ENCODE data around the gene EFCAB6. TPM values are rescaled to one million over a fixed set of nuclear protein-coding genes. Genes with fewer than 3 reads are reported as not detected.

The EFCAB6 gene
- total RNA-seq, 1 experiment from 2014 or later, result 0.40 TPM

DNA sequence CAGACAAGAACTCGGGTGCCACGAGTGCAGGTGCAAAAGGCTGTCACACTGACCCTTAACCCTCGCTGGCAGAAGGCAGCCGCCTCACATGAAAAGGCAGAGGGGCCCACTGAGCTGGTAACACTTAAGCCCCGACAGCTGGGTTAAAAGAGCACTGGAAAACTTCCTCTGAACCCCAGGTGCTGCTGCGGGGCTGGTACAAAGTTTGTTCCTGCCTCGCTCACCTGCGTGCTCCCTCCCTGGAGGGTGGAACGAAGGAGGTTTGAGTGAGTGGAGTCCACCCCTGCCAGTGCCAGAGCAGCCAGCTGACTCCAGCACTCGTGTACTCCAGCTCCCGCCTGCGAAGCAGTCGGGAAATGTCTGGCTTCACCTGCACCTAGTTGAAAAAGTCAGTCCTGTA, 37.6 kb upstream of the EFCAB6 start:
- ChIA-PET CTCF (interaction anchor here (0.7 to 0.9 kb wide), 3 partner anchors 28 to 442 kb away, joined by 3 read pairs; no protein-coding TSS in a partner anchor), POLR2A (no interaction called here)
- DNase-seq (ENCODE audit: unreplicated experiment), result no peak
- H3K9me3 Mint-ChIP-seq (ENCODE audit: unreplicated experiment), result no peaks in the 10 kb centered on the region
- H3K27ac Mint-ChIP-seq (ENCODE audit: low read depth, unreplicated experiment), result no peak overlapping the region
- TF ChIP-seq, protein P1, sequence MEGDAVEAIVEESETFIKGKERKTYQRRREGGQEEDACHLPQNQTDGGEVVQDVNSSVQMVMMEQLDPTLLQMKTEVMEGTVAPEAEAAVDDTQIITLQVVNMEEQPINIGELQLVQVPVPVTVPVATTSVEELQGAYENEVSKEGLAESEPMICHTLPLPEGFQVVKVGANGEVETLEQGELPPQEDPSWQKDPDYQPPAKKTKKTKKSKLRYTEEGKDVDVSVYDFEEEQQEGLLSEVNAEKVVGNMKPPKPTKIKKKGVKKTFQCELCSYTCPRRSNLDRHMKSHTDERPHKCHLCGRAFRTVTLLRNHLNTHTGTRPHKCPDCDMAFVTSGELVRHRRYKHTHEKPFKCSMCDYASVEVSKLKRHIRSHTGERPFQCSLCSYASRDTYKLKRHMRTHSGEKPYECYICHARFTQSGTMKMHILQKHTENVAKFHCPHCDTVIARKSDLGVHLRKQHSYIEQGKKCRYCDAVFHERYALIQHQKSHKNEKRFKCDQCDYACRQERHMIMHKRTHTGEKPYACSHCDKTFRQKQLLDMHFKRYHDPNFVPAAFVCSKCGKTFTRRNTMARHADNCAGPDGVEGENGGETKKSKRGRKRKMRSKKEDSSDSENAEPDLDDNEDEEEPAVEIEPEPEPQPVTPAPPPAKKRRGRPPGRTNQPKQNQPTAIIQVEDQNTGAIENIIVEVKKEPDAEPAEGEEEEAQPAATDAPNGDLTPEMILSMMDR (IDR thresholded peaks at IDR 0.05; ENCODE audit: unreplicated experiment), result no peak
- H3K4me1 Mint-ChIP-seq (ENCODE audit: insufficient read depth, unreplicated experiment), result no peaks in the 10 kb centered on the region
- BruUV-seq (replicated peaks), result no TSS peak
- intact Hi-C loops (cut with micrococcal nuclease), result no loop called here
- no peaks in the 10 kb centered on the region for H3K36me3 Mint-ChIP-seq (ENCODE audit: insufficient read depth, unreplicated experiment)
- no peak overlapping the region for H3K4me3 Mint-ChIP-seq (ENCODE audit: unreplicated experiment)
- peaks cover 72% of the 10 kb centered on the region for H3K27me3 Mint-ChIP-seq (ENCODE audit: insufficient read depth, unreplicated experiment)

DNA sequence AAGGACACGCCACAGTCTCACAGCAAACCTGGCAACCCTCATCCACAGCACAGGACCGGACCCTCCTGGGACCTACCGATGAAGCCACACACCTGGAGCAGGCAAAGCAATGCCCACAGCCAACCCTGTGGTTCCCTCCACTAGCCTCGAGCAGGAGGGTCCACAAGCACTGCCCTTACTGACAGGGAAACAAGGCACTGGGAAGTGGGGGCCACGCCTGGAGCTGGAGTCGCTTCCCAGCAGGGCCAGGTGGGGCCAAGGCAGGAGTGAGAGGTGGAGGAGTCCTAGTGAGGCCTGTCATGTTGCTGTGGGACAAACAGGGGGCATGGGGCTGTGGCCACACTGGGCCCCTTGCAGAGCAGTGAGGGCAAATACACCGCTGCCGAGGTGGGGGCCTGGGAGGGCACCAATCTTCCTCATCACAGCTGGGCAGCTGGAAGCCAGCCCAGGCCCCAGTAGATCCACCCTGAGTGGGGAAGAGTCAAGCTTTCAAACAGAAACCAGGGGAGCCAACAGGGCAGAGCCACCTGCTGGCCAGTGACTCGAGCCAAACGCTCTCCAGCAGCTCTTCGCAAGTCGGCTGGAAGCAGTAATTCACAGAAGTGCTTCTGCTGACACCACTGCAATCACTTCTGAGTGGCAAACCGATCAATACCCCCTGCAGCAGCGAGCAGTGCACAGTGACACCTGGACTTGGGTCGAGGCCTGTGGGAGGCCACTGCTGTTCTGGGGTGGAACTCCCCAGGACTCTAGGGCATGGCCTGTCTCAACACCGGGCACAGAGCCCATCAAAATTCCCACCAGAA, 36.5 kb upstream of the EFCAB6 start:
- intact Hi-C loops (cut with micrococcal nuclease), result no loop called here
- DNase-seq (ENCODE audit: unreplicated experiment), result peak; percentile 13
- ChIA-PET CTCF (interaction anchor here (0.7 to 1.0 kb wide), 2 partner anchors 46 to 100 kb away, joined by 3 read pairs; no protein-coding TSS in a partner anchor), POLR2A (no interaction called here)
- Mint-ChIP-seq H3K4me3 (ENCODE audit: unreplicated experiment) (no peak overlapping the region), H3K27ac (ENCODE audit: low read depth, unreplicated experiment) (no peak overlapping the region), H3K4me1 (ENCODE audit: insufficient read depth, unreplicated experiment) (no peaks in the 10 kb centered on the region), H3K27me3 (ENCODE audit: insufficient read depth, unreplicated experiment) (peaks cover 72% of the 10 kb centered on the region), H3K36me3 (ENCODE audit: insufficient read depth, unreplicated experiment) (no peaks in the 10 kb centered on the region), H3K9me3 (ENCODE audit: unreplicated experiment) (no peaks in the 10 kb centered on the region)
- BruUV-seq (replicated peaks), result no TSS peak
- TF ChIP-seq, protein P1 (IDR thresholded peaks at IDR 0.05; ENCODE audit: unreplicated experiment), result peak; percentile 18

DNA sequence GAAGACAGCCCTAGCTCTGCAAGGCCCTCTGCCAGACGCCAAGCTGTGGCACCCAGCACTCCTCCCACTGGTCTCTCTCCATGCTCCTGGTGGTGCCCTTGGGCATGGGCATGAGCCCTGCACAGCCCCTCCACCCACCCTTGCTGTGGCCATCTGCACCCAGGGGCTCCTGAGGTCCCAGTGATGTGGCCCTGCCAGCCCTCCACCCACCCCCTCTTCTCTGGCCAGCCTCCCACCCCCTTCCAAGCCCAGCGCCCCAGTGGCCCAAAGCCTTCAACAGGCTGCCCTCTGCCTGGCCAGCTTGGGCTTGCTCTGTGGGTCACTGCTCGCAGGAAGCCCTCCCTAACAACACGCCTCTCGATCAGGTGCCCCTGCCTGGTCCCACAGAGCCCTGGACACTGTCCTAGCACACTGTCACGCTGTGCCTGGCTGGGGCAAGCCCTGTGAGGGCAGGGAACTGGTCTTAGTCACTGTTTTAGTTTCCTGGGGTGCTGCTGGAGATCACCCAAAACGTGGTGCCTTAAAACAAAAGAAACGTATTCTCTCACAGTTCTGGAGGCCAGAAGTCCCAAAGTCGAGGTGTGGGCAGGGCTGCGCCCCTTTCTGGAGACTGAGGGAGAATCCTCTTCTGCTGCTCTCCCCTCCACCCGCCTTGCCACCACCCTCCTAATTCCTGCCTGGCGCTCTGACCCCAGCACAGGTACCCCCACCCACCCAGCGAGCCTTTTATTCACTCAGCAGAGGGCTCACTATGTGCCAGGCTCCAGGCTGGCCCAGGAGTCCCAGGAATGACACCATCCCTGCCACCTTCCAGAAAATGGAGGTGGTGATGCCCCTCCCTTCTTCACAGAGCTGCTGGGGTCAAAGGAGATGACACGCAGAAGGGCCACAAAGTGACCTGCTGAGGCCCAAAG, 35.5 kb upstream of the EFCAB6 start:
- no peak overlapping the region for H3K4me3 Mint-ChIP-seq (ENCODE audit: unreplicated experiment)
- no peak for DNase-seq (ENCODE audit: unreplicated experiment)
- intact Hi-C loops (cut with micrococcal nuclease), result no loop called here
- H3K4me1 Mint-ChIP-seq (ENCODE audit: insufficient read depth, unreplicated experiment), result no peaks in the 10 kb centered on the region
- no peaks in the 10 kb centered on the region for H3K9me3 Mint-ChIP-seq (ENCODE audit: unreplicated experiment)
- CTCF ChIA-PET, result interaction anchor here (0.9 to 1.0 kb wide), 2 partner anchors 8 to 45 kb away, joined by 3 to 4 read pairs; no protein-coding TSS in a partner anchor
- no peaks in the 10 kb centered on the region for H3K36me3 Mint-ChIP-seq (ENCODE audit: insufficient read depth, unreplicated experiment)
- no peak overlapping the region for H3K27ac Mint-ChIP-seq (ENCODE audit: low read depth, unreplicated experiment)
- TF ChIP-seq, protein P1 (IDR thresholded peaks at IDR 0.05; ENCODE audit: unreplicated experiment), result no peak
- POLR2A ChIA-PET, result interaction anchor here (0.7 kb wide), 1 partner anchor 244 kb away, joined by 3 read pairs; no protein-coding TSS in a partner anchor
- H3K27me3 Mint-ChIP-seq (ENCODE audit: insufficient read depth, unreplicated experiment), result peaks cover 63% of the 10 kb centered on the region
- BruUV-seq (replicated peaks), result no TSS peak

DNA sequence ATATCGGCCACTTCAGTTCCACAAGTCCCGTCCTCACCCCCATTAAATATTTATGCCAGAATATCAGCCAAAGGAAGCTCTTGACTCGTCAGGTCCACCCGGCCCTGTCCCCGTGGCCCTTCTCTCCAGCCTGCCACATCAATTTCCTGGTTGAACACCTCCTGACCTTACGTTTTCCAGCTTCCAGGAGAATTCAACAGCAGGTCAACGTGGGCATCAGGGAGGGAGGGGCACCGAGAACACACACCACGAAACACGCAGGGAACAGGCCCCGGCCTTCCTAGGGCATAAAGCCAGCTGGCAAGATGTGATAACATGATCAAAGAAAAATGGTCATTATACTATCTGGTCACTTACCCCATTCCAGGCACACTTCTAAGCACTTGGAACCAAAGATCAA, 34.9 kb upstream of the EFCAB6 start:
- Mint-ChIP-seq H3K9me3 (ENCODE audit: unreplicated experiment) (no peaks in the 10 kb centered on the region), H3K4me3 (ENCODE audit: unreplicated experiment) (no peak overlapping the region), H3K27ac (ENCODE audit: low read depth, unreplicated experiment) (no peak overlapping the region), H3K36me3 (ENCODE audit: insufficient read depth, unreplicated experiment) (no peaks in the 10 kb centered on the region), H3K4me1 (ENCODE audit: insufficient read depth, unreplicated experiment) (no peaks in the 10 kb centered on the region), H3K27me3 (ENCODE audit: insufficient read depth, unreplicated experiment) (peaks cover 56% of the 10 kb centered on the region)
- BruUV-seq (replicated peaks), result no TSS peak
- ChIA-PET CTCF (interaction anchor here (0.6 to 0.9 kb wide), 2 partner anchors 9 to 348 kb away, joined by 4 to 5 read pairs; no protein-coding TSS in a partner anchor), POLR2A (interaction anchor here (0.7 kb wide), 1 partner anchor 244 kb away, joined by 3 read pairs; no protein-coding TSS in a partner anchor)
- intact Hi-C loops (cut with micrococcal nuclease), result no loop called here
- DNase-seq (ENCODE audit: unreplicated experiment), result no peak
- TF ChIP-seq, protein P1 (IDR thresholded peaks at IDR 0.05; ENCODE audit: unreplicated experiment), result no peak

Measured in MCF 10A (cell line).